Stimulated activated CD8-positive, alpha-beta memory T cell treated with anti-CD3 and anti-CD28 coated beads, Interleukin-7, amount 100 ng/mL, for 4 hours (primary cell): ENCODE data around the gene C5orf52.
"Not testable (repeated sequence)": the region's sequence is repeated elsewhere in the genome, so short reads cannot be mapped to it uniquely, and the experiment has no call there.

ENCODE experiments used
- DNase-seq, 2 donors: peaks; one replicate each; pipeline ENCODE4 v3.0.0-alpha.2; 2020; ENCODE audit warnings: low read depth in 2 of 2

C5orf52 gene

GRCh38 chr5:157670662-157671591, at the start of gene C5orf52:
TSS of gene C5orf52 (plus strand) at chr5:157671533. CDS start at chr5:157671615, 82 bp downstream.
- peak in 1 of 2 donors; percentile 11 for DNase-seq

- DNase-seq, result no peak
These were observed 47.2 kb upstream of the C5orf52 start for GRCh38 chr5:157624144-157624543.

- no peak for DNase-seq
These were observed 44.5 kb upstream of the C5orf52 start for GRCh38 chr5:157626831-157627230.

GRCh38 chr5:157630341-157630740, 41.0 kb upstream of the C5orf52 start:
- DNase-seq, result no peak

- no peak for DNase-seq
These were observed 30.8 kb upstream of the C5orf52 start for GRCh38 chr5:157640406-157641066.

- DNase-seq, result no peak
These were observed 22.9 kb upstream of the C5orf52 start for GRCh38 chr5:157648275-157648990.

GRCh38 chr5:157649101-157649500, 22.2 kb upstream of the C5orf52 start:
- no peak for DNase-seq

GRCh38 chr5:157650991-157651611, 20.2 kb upstream of the C5orf52 start:
- DNase-seq, result no peak

- DNase-seq, result peak; percentile 58 to 76
These were observed 19.5 kb upstream of the C5orf52 start for GRCh38 chr5:157651623-157652376.

- DNase-seq, result no peak
These were observed 19.0 kb upstream of the C5orf52 start, which contains the start of gene SOX30 for GRCh38 chr5:157652377-157652692. TSS of gene SOX30 (minus strand) at chr5:157652438. CDS start at chr5:157652078, 360 bp downstream.

GRCh38 chr5:157657516-157657915, 13.8 kb upstream of the C5orf52 start:
- DNase-seq, result no peak

GRCh38 chr5:157658893-157659292, 12.4 kb upstream of the C5orf52 start:
- DNase-seq, result no peak

- DNase-seq, result no peak
These were observed 11.3 kb upstream of the C5orf52 start for GRCh38 chr5:157659868-157660660.

- no peak for DNase-seq
These were observed 5.8 kb upstream of the C5orf52 start for GRCh38 chr5:157665467-157666070.

- no peak for DNase-seq
These were observed 3.0 kb upstream of the C5orf52 start for GRCh38 chr5:157668356-157668755.

GRCh38 chr5:157669701-157670097, 1.6 kb upstream of the C5orf52 start:
- DNase-seq, result no peak

GRCh38 chr5:157671592-157672330, 428 bp downstream of the C5orf52 start:
- DNase-seq, result no peak

GRCh38 chr5:157672976-157673375, 1.6 kb downstream of the C5orf52 start:
- DNase-seq, result no peak

- not testable (repeated sequence) for DNase-seq
These were observed 3.0 kb downstream of the C5orf52 start for GRCh38 chr5:157674351-157674750.
